Measurements from ENCODE around the gene CCDC184.
"Not testable (repeated sequence)": the region's sequence is repeated elsewhere in the genome, so short reads cannot be mapped to it uniquely, and the experiment has no call there.

CCDC184 gene

DNA sequence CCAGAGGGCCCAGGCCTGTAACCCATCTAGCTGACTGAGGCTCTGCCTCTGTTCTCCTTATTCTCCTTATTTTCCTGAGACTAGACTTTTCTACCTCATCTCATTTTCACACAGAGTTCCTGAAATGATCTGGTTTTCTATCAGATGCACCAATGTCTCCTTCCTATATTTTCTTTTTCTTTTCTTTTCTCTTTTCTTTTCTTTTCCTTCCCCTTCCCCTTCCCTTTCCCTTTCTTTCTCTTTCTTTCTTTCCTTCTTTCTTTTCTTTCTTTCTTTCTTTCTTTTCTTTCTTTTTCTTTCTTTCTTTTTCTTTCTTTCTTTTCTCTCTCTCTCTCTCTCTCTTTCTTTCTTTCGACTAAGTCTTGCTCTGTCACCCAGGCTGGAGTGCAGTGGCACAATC, 3.0 kb upstream of the CCDC184 start:
- no peak for DNase-seq

GRCh38 chr12:48180857-48181495, 2.5 kb upstream of the CCDC184 start:
- DNase-seq, result no peak

DNA sequence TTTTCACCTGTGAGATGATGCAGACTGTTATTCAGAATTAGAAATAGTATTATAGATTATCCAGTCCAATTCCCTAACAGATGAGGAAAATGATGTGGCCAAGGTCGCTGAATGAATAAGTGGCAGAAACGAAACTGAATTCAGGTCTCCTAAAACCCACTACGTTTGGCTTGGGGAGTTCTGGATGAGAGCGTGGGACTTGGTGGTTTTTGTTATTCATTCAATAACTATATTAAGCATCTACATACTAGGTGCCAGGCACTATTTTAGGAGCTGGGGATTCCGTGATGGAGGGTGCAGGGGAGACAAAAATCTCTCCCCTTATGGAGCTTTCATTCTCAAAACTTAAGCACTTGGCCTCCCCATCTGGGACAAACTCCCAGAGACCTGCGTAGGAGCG, 813 bp upstream of the CCDC184 start:
- no peak for DNase-seq

DNA sequence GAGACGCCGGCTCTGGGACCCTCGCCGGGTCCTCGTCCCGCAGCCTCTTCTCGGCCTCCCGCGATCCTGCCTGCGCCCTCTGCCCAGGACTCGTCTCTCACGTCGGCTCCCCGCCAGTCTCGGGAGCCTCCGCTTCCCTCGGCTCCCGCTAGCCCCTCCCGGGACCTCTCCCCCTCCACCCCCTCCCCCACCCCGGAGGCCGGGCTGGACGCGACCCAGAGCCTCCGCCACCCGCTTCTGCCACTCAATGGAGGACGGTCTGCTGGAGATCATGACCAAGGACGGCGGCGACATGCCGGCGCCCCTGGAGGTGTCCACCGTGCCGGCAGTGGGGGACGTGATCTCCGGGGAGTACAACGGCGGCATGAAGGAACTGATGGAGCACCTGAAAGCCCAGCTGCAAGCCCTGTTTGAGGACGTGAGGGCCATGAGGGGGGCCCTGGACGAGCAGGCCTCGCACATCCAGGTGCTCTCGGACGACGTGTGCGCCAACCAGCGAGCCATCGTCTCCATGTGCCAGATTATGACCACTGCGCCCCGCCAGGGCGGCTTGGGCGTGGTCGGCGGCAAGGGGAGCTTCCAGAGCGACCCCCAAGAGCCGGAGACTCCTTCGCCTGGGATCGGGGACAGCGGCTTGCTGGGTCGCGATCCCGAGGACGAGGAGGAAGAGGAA, 568 bp downstream of the CCDC184 start:
- DNase-seq, result no peak

- no peak for DNase-seq
These were observed 1.1 kb downstream of the CCDC184 start for GRCh38 chr12:48184549-48184922.

DNA sequence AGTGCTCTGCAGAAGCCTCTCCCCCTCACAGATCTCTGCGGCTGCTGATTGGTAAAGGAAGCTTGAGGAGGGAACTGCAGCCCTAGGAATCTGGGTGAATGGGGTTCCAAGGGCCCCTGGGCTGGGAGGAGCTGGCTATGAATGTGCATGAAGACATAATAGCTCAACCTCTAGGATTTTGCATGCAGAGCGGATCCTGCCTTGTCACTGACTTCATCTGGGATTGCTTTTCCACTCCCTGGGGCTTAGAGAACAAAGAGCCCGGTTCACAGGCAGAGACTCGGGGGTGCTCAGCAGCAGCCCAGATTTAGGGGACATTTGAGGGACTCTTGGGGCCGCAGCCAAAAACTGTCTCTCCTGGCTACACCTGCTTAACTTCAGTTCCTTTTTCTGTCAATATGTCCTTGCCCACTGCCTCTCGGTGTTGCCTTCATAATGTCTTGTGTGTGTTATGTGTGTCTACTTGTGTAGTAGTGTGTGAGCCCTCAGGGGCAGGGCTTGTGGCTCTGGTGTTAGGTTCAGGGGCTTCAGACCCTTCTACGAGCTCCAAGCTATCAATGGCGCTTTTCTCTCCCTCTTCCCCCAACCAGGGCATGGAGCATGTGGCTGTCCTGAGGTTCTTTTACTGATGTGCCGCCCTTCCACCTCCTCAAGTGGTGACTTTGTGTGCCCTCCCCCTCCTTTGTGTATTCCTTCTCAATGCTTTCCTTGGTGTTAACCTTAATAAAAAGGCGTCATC, 1.9 kb downstream of the CCDC184 start:
- no peak for DNase-seq

DNA sequence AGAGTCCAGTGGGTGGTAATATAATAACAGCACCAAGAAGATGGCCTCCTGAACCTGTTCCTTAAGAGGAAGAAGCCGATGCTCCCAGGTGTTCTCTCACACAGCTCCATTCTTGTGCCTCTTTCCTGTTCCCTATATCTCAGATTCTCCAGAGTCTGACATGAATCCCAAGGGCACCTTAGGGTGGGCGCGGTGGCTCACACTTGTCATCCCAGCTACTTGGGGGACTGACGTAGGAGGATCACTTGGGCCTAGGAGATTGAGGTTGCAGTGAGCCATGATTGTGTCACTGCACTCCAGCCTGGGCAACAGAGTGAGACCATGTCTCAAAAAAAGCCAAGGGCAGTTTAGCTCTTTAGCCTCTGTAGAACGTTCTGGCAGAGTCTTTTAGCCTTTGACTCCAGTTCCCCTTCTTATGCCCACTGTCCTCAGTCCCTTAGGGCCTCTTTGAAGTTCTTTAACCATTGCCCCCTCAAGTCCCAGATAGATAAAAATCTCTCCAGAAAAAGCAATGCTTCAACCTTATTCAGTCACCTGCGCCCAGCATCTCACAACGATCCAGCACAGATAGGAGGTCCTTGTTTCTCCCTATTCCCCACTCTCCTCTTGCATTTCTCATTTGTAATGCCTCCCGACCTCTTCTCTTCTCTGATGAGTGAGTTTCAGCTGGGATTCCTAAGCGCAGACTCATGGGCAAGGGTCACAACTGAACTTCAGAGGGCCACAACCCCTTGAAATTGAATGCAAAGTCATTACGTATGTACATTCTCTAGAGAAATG, 4.7 kb downstream of the CCDC184 start:
- DNase-seq, result no peak

GRCh38 chr12:48189331-48190125, 6.1 kb downstream of the CCDC184 start:
- peak; percentile 33 for DNase-seq

GRCh38 chr12:48191096-48191495, 7.7 kb downstream of the CCDC184 start:
- DNase-seq, result no peak

- DNase-seq, result no peak
These were observed 9.4 kb downstream of the CCDC184 start for GRCh38 chr12:48192861-48193260.

DNA sequence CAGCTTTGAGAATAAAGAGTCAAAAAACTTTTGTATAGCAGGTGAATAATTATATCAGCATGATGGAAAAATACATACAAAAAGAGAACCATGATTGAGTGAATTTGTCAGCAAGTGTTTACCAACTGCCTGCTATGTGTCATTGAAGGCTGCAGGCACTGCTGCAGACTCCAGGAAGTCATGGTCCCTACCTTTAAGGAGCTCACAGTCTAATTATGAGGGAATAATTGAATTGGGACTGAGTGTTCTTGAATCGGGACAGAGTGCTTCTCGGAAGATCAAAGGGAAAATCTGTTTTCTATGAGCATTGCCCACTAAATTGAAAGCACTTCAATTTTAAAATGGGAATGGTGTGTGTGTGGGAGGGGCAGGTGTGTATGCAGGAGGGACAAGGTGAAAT, 10.2 kb downstream of the CCDC184 start:
- DNase-seq, result no peak

- DNase-seq, result no peak
These were observed 11.4 kb downstream of the CCDC184 start for GRCh38 chr12:48194799-48195201.

GRCh38 chr12:48197549-48197970, 14.1 kb downstream of the CCDC184 start:
- peak; percentile 25 for DNase-seq

DNA sequence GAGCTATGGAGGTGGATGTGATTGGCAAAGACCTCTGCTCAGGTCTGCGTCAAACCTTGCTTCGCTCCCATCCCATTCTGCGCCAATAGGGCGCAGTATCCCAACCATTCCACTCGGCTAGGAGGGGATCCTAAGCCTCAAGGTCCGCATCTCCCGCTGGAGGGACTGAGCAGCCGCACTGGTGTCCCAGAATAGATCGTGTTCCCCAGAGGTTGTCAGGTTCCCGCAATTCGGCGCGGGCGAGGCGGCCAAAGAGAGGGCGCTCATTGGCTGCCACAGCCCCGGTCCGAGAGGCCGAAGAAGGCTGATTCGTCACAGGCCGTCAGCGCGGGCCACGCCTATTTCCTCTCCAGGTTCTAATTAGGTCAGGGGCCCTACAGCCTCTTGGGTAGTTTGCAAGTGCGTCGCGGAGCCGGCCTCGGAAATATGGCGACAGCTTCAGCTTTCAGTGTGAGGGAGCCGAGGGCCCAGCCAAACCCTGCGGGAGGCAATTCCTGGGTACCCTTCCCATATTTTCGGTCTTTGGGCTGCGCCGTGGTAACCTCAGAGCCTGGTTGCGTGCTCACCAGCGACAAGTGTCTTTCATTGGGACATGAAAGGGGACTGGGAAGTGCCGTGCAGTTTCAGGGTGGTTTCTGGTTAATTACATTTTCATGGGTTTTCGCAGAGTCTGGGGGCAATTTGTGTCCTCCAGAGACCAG, 14.7 kb downstream of the CCDC184 start:
- DNase-seq, result peak; percentile 94

DNA sequence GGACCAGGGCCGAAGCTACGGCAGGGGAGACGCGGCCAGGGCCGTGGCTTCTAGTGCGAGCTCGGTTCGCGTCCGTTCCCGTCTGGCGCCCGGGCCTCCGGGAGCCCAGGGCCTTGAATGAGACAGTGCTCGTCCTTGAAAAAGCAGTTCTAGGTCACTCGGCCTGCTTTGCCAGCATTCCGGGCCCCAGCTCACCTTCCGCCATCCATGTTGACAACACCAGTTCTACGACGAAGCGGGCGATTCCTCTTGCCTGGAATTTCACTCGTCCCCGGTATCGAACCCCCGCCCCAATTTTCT, 15.2 kb downstream of the CCDC184 start:
- no peak for DNase-seq

- DNase-seq, result no peak
These were observed 15.5 kb downstream of the CCDC184 start for GRCh38 chr12:48198985-48199384.

DNA sequence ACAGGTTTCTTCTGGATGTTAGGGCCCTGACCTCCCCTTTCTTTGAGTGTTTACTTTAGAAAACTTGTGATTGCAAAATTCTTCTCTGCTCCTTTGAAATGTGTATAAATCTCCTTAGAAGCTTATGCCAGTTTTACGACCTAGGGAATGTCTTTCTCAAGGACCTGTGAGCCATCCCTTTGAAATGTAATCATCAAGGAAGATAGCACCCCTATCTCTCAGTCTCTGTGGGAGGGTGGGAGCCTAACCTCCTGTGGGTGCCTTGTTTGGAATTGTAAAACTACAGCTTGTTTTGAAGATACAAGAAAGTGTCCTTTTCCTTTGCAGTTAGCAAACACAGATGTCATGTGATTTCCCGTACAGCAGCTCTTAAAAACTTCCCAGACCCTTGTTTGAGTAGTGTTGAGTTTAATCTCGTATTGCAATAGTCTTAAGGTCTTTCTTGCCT, 16.4 kb downstream of the CCDC184 start:
- DNase-seq, result no peak

DNA sequence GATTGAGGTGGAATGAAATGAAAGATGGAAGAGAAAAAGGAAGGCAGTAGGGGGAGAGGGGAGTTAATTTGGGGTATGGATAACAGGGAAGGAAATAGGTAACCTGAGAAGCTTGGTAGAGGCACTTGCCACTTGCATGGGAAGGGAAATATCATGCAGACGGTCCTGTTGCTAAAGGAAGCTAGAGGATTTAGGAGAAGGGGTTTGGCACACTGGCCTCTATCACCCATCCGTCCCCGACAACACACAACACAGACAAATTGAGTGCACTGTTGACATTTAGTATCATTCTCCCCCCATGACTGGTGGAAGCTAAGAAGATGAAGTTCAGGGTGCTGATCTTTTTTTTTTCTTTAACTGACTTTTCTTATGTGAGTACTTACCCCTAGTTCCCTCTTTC, 17.6 kb downstream of the CCDC184 start:
- DNase-seq, result no peak

GRCh38 chr12:48201516-48201915, 18.1 kb downstream of the CCDC184 start:
- no peak for DNase-seq

- DNase-seq, result no peak
These were observed 19.3 kb downstream of the CCDC184 start for GRCh38 chr12:48202766-48203165.

DNA sequence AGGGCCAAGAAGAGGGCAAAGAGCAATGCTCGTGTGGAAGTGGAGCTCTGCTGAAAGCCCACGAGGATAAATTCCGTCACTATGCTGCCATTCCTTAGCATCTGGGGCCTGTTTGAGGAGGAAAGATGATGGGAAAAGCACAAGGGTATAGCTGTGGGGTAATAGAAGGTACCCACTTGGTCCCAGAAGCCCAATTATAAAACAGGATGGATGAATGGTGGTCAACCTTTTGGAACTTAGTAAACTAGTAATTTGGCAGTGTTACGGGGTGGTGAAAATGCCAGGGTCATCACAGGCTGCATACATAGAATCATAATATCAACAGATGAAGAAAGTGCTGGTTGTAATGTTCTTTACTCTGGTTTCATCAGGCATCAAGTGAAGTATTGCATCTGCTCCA, 19.7 kb downstream of the CCDC184 start, which contains the start of gene OR10AD1:
TSS of gene OR10AD1 (minus strand) at position 101 of the 400 bp plus-strand sequence. CDS start at position 101, 0 bp downstream.
- DNase-seq, result no peak

DNA sequence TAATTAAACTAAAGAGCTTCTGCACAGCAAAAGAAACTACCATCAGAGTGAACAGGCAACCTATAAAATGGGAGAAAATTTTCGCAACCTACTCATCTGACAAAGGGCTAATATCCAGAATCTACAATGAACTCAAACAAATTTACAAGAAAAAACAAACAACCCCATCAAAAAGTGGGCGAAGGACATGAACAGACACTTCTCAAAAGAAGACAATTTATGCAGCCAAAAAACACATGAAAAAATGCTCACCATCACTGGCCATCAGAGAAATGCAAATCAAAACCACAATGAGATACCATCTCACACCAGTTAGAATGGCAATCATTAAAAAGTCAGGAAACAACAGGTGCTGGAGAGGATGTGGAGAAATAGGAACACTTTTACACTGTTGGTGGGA, 26.1 kb downstream of the CCDC184 start:
- not testable (repeated sequence) for DNase-seq
